Kidney (tissue), 14 donors: ENCODE data around the gene CGNL1. TPM values are rescaled to one million over a fixed set of nuclear protein-coding genes. Genes with fewer than 3 reads are reported as not detected.

Source experiments
- DNase-seq, 5 donors: peaks; one replicate each; pipeline ENCODE4 v3.0.0-alpha.2; 2013 to 2020
- FAIRE-seq: peaks from 2 replicates; lab custom pipeline; 2012; peaks lifted over from hg19 to GRCh38; lab: Jason Lieb, UNC
- H3K27ac ChIP-seq, 2 donors: one replicate each; pipeline ENCODE4 v1.7.0; 2013; ENCODE audit warnings: low read depth in 2 of 2, low read length in 2 of 2, inconsistent platforms in 1 of 2
- H3K27me3 ChIP-seq: one replicate; pipeline ENCODE4 v1.7.1; 2013; ENCODE audit warnings: low read length, inconsistent platforms; ENCODE audit not compliant: control insufficient read depth, insufficient read depth
- H3K36me3 ChIP-seq, 3 donors: one replicate each; pipeline versions ENCODE4 v1.7.0 to v1.7.1; 2013; ENCODE audit warnings: low read length in 3 of 3, control low read depth in 1 of 3, inconsistent platforms in 1 of 3; ENCODE audit not compliant: insufficient read depth in 3 of 3, control insufficient read depth in 2 of 3
- H3K4me1 ChIP-seq, 3 donors: one replicate each; pipeline versions ENCODE4 v1.7.0 to v1.7.1; 2013; ENCODE audit warnings: low read length in 3 of 3, inconsistent platforms in 1 of 3, low read depth in 1 of 3; ENCODE audit not compliant: control insufficient read depth in 2 of 3, insufficient read depth in 2 of 3
- H3K4me3 ChIP-seq, 3 donors: one replicate each; pipeline versions ENCODE4 v1.7.0 to v1.8.1; 2013; ENCODE audit warnings: low read length in 3 of 3, control low read depth in 1 of 3, inconsistent platforms in 1 of 3
- H3K9ac ChIP-seq, 3 donors: one replicate each; pipeline versions ENCODE4 v1.7.0 to v1.7.1; 2013; ENCODE audit warnings: low read length in 3 of 3, control low read depth in 1 of 3, inconsistent platforms in 1 of 3
- H3K9me3 ChIP-seq, 3 donors: one replicate each; pipeline versions ENCODE4 v1.7.0 to v1.7.1; 2013; ENCODE audit warnings: low read length in 3 of 3, control low read depth in 1 of 3, inconsistent platforms in 1 of 3; ENCODE audit not compliant: control insufficient read depth in 2 of 3, insufficient read depth in 1 of 3
- CTCF ChIP-seq: IDR thresholded peaks from 3 replicates; pipeline ENCODE4 v1.5.1; 2012; ENCODE audit warnings: mild to moderate bottlenecking, moderate library complexity, borderline replicate concordance; ENCODE audit not compliant: insufficient read depth; ENCODE audit errors: extremely low read depth
- intact Hi-C: fragments of 100-400 bp; cut with DNase I; formaldehyde crosslinking; loops from one replicate; pipeline ENCODE4 v1.11.1; 2022
- polyA plus RNA-seq: library from polyadenylated mRNA; stranded (reverse); fragments of 350-450 nt; fragmentation: Illumina TruSeq; extraction: RNeasy Lipid Tissue Mini Kit (QIAGEN cat#74804); gene quantifications from one replicate; pipeline ENCODE4 v1.2.3, GENCODE V29; 2014; ENCODE audit warnings: low read depth, low replicate concordance; ENCODE audit not compliant: insufficient read depth
- total RNA-seq: library from RNA; stranded (reverse); fragmentation: NEBNext Ultra II Directional; extraction: Animal tissue kit (Norgen Biotek cat#: 25700); gene quantifications from one replicate; pipeline ENCODE4 v1.2.1, GENCODE V29; 2021
- donor health status: control.
- donor health status: control.
- donor health status: control.
- donor health status: control.
- donor health status: control.
- donor health status: DM: yes; HTN: yes; CAD: no.
- donor health status: Normal renal cell carcinoma (clear cell type).

Gene CGNL1
- total and polyA plus RNA-seq, 2 donors from 2014 or later, result 62.0 to 81.5 TPM

- H3K27me3 ChIP-seq, result no peaks in the 10 kb centered on the region
- no peaks in the 10 kb centered on the region for H3K9me3 ChIP-seq
- peaks cover 0 to 55% (median 25%) of the 10 kb centered on the region in 3 donors for H3K4me1 ChIP-seq
- no peak overlapping the region for H3K9ac ChIP-seq
- no peak overlapping the region for H3K4me3 ChIP-seq
- intact Hi-C loops, result no loop called here
- no peak for DNase-seq
- TF ChIP-seq CTCF, result no peak
- no peak for FAIRE-seq
- peaks cover 0 to 2% (median 0%) of the 10 kb centered on the region in 3 donors for H3K36me3 ChIP-seq
- no peak overlapping the region for H3K27ac ChIP-seq
These were observed 43.0 kb downstream of the CGNL1 start for GRCh38 chr15:57419335-57419734.

- no peak for DNase-seq
- TF ChIP-seq CTCF, result no peak
- no peak overlapping the region for H3K9ac ChIP-seq
- intact Hi-C loops, result no loop called here
- H3K27ac ChIP-seq, result peak overlapping the region; percentile 64 to 76
- peaks cover 0 to 58% (median 25%) of the 10 kb centered on the region in 3 donors for H3K4me1 ChIP-seq
- no peak for FAIRE-seq
- no peaks in the 10 kb centered on the region for H3K9me3 ChIP-seq
- H3K36me3 ChIP-seq, result peaks cover 0 to 2% (median 0%) of the 10 kb centered on the region in 3 donors
- no peaks in the 10 kb centered on the region for H3K27me3 ChIP-seq
- H3K4me3 ChIP-seq, result peak overlapping the region in 1 of 3 donors; percentile 11
These were observed 44.8 kb downstream of the CGNL1 start for GRCh38 chr15:57421110-57421509.

GRCh38 chr15:57421551-57421950 lies 45.2 kb downstream of the CGNL1 start:
- peak overlapping the region in 1 of 3 donors; percentile 11 for H3K4me3 ChIP-seq
- H3K27ac ChIP-seq, result peak overlapping the region; percentile 64 to 76
- peaks cover 0 to 2% (median 0%) of the 10 kb centered on the region in 3 donors for H3K36me3 ChIP-seq
- peak in 1 of 5 donors; percentile 49 for DNase-seq
- H3K4me1 ChIP-seq, result peaks cover 0 to 58% (median 25%) of the 10 kb centered on the region in 3 donors
- no peaks in the 10 kb centered on the region for H3K9me3 ChIP-seq
- FAIRE-seq, result no peak
- intact Hi-C loops, result no loop called here
- no peaks in the 10 kb centered on the region for H3K27me3 ChIP-seq
- TF ChIP-seq CTCF, result no peak
- H3K9ac ChIP-seq, result peak overlapping the region in 1 of 3 donors; percentile 4
